ENCODE results near the gene OVAAL.
"Not testable (repeated sequence)": the region's sequence is repeated elsewhere in the genome, so short reads cannot be mapped to it uniquely, and the experiment has no call there.

The OVAAL gene

GRCh38 chr1:180550241-180550640, 8.5 kb upstream of the OVAAL start:
- Histone ChIP-seq H3K27me3 (ENCODE audit: insufficient read depth, low read depth, severe bottlenecking) (no peaks in the 10 kb centered on the region), H3K36me3 (no peaks in the 10 kb centered on the region), H3K4me3 (ENCODE audit: low read depth, low read length) (no peak overlapping the region), H3K27ac (no peak overlapping the region), H3K9me3 (ENCODE audit: severe bottlenecking) (no peaks in the 10 kb centered on the region)
- no peak for TF ChIP-seq CTCF (IDR thresholded peaks at IDR 0.05; ENCODE audit: low read depth, low read length)
- no peak for DNase-seq

DNA sequence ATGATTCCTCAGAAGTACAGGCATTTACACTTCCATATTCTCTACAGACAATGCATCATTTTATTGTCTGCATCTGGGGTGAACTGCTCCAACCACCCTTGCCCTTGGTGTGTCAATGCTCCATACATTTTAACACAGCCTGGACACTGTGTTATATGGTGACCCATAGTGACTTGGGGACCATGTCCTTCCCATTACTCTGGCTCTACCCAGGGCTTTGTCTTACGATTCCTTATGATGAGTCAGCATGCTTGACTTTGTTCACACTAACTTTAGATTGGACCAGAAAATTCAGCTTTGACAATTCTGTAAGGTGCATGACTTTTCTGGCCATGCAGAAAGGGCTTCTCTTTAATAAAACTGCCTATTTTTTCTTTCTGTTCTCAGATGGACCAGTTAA, 6.8 kb upstream of the OVAAL start:
- H3K27me3 ChIP-seq (ENCODE audit: insufficient read depth, low read depth, severe bottlenecking): no peaks in the 10 kb centered on the region
- no peak for TF ChIP-seq CTCF (IDR thresholded peaks at IDR 0.05; ENCODE audit: low read depth, low read length)
- no peak overlapping the region for H3K4me3 ChIP-seq (ENCODE audit: low read depth, low read length)
- H3K9me3 ChIP-seq (ENCODE audit: severe bottlenecking): no peaks in the 10 kb centered on the region
- no peak overlapping the region for H3K27ac ChIP-seq
- H3K36me3 ChIP-seq: no peaks in the 10 kb centered on the region
- DNase-seq: no peak

GRCh38 chr1:180553046-180553445, 5.7 kb upstream of the OVAAL start:
- not testable (repeated sequence) for H3K27me3 ChIP-seq (ENCODE audit: insufficient read depth, low read depth, severe bottlenecking); H3K27ac ChIP-seq; H3K4me3 ChIP-seq (ENCODE audit: low read depth, low read length); H3K9me3 ChIP-seq (ENCODE audit: severe bottlenecking); DNase-seq; H3K36me3 ChIP-seq

DNA sequence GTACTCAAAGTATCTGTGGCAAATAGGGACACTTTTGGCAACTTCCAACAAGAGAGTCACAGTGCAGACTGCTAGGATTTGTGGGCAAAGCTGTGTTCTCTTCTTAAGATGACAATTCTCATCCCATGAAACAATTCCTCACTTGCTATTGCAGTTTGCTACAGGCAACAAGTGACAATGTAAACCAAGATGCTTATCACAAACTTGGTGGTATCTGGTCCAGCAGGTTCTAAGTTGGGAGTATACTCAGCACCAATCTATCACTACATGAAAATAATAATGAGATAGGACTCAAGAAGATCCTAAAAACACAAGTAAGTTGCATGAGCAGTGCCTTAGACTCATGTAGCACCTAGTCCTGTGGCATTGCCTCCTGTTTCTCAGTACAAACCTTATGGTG, 3.4 kb upstream of the OVAAL start:
- TF ChIP-seq CTCF (IDR thresholded peaks at IDR 0.05; ENCODE audit: low read depth, low read length): no peak

DNA sequence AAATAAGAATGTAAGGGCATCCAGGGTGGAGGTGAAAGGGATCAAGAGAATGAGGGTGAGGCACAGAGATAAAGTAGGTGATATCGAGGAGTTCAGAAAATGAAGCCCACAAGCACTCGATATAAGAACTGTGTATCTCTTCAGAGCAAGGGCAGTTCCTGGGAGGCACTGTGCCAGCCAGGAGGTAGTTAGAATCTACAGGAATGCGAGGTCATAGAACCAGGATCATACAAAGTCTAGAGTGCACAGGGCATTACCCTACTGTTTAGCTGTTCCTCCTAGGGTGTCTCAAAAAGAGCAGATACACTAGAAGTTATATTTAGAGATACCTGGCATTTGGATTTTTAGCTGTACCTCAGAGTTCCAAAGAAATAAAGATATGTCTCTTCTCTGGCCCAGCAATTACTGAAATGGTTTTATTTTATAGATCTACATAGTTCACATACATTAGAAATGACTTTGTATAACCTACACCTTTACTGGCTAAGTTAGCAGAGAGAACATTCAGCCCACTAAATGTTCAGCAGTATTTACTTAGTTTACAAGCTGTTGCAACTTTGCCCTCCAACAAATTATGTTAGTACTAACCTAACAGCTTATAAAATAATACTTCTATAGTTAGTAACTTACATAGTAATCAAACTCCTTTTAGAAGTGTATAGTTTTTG, 1.6 kb downstream of the OVAAL start:
- no peak for DNase-seq
- H3K27me3 ChIP-seq (ENCODE audit: insufficient read depth, low read depth, severe bottlenecking): no peaks in the 10 kb centered on the region
- H3K36me3 ChIP-seq: no peaks in the 10 kb centered on the region
- no peak overlapping the region for H3K4me3 ChIP-seq (ENCODE audit: low read depth, low read length)
- no peak for TF ChIP-seq CTCF (IDR thresholded peaks at IDR 0.05; ENCODE audit: low read depth, low read length)
- no peak overlapping the region for H3K27ac ChIP-seq
- no peaks in the 10 kb centered on the region for H3K9me3 ChIP-seq (ENCODE audit: severe bottlenecking)

More for the DNA sequence above, 3.4 kb upstream of the OVAAL start:
- no peaks in the 10 kb centered on the region for H3K36me3 ChIP-seq
- DNase-seq: no peak
- H3K4me3 ChIP-seq (ENCODE audit: low read depth, low read length): no peak overlapping the region
- H3K9me3 ChIP-seq (ENCODE audit: severe bottlenecking): no peaks in the 10 kb centered on the region
- no peaks in the 10 kb centered on the region for H3K27me3 ChIP-seq (ENCODE audit: insufficient read depth, low read depth, severe bottlenecking)
- H3K27ac ChIP-seq: no peak overlapping the region

- Histone ChIP-seq H3K9me3 (ENCODE audit: severe bottlenecking) (no peaks in the 10 kb centered on the region), H3K27me3 (ENCODE audit: insufficient read depth, low read depth, severe bottlenecking) (no peaks in the 10 kb centered on the region), H3K27ac (no peak overlapping the region), H3K36me3 (no peaks in the 10 kb centered on the region), H3K4me3 (ENCODE audit: low read depth, low read length) (no peak overlapping the region)
- no peak for TF ChIP-seq CTCF (IDR thresholded peaks at IDR 0.05; ENCODE audit: low read depth, low read length)
- DNase-seq: no peak
Measured at GRCh38 chr1:180560868-180561600, 2.3 kb downstream of the OVAAL start.

Measured in WERI-Rb-1 (cell line).